Endothelial cell of umbilical vein (primary cell): ENCODE measurements around the gene USP7.

Experiments
- POLR2A ChIP-seq: IDR thresholded peaks from 2 replicates; pipeline ENCODE4 v1.6.1; 2012; ENCODE audit warnings: low read depth, mild to moderate bottlenecking, control low read depth, low read length
- POLR2AphosphoS5 ChIP-seq: IDR thresholded peaks from 2 replicates; pipeline ENCODE4 v1.6.1; 2012; ENCODE audit warnings: low read depth, mild to moderate bottlenecking, control low read depth, low read length, moderate library complexity; ENCODE audit not compliant: insufficient read depth
- TF ChIP-seq, protein P1 (sequence below), 2 donors: IDR thresholded peaks; 1 replicate in 1 of 2; 2 replicates in 1 of 2; pipeline ENCODE4 v1.5.1; 2011; ENCODE audit warnings: low read length in 2 of 2, mild to moderate bottlenecking in 2 of 2, moderate library complexity in 2 of 2, control low read depth in 1 of 2, inconsistent platforms in 1 of 2, low read depth in 1 of 2; ENCODE audit not compliant: insufficient read depth in 1 of 2; ENCODE audit errors: extremely low read depth in 1 of 2

- TF ChIP-seq, protein P1, sequence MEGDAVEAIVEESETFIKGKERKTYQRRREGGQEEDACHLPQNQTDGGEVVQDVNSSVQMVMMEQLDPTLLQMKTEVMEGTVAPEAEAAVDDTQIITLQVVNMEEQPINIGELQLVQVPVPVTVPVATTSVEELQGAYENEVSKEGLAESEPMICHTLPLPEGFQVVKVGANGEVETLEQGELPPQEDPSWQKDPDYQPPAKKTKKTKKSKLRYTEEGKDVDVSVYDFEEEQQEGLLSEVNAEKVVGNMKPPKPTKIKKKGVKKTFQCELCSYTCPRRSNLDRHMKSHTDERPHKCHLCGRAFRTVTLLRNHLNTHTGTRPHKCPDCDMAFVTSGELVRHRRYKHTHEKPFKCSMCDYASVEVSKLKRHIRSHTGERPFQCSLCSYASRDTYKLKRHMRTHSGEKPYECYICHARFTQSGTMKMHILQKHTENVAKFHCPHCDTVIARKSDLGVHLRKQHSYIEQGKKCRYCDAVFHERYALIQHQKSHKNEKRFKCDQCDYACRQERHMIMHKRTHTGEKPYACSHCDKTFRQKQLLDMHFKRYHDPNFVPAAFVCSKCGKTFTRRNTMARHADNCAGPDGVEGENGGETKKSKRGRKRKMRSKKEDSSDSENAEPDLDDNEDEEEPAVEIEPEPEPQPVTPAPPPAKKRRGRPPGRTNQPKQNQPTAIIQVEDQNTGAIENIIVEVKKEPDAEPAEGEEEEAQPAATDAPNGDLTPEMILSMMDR (IDR thresholded peaks at IDR 0.05; ENCODE audit: extremely low read depth in 1 of 2, insufficient read depth in 1 of 2, low read depth in 1 of 2, low read length in 2 of 2): no peak
- TF ChIP-seq POLR2A: no peak
- TF ChIP-seq POLR2AphosphoS5: no peak
These were observed 25.6 kb upstream of the USP7 start for GRCh38 chr16:8989099-8989878.
